Epithelial cell of esophagus (primary cell): ENCODE results near the gene VGLL4.

ENCODE experiments used
- DNase-seq: peaks from one replicate; pipeline ENCODE4 v3.0.0; 2010; ENCODE audit warnings: low read depth
- H3K4me3 ChIP-seq: 2 replicates; pipeline ENCODE4 v1.5.1; 2011; ENCODE audit warnings: mild to moderate bottlenecking, low read length, control low read depth
- TF ChIP-seq, protein P1 (sequence below): IDR thresholded peaks from 2 replicates; pipeline ENCODE4 v1.5.1; 2011; ENCODE audit warnings: low read depth, mild to moderate bottlenecking, low read length, control low read depth, inconsistent platforms; ENCODE audit not compliant: insufficient read depth; ENCODE audit errors: missing control alignments

Gene VGLL4

DNA sequence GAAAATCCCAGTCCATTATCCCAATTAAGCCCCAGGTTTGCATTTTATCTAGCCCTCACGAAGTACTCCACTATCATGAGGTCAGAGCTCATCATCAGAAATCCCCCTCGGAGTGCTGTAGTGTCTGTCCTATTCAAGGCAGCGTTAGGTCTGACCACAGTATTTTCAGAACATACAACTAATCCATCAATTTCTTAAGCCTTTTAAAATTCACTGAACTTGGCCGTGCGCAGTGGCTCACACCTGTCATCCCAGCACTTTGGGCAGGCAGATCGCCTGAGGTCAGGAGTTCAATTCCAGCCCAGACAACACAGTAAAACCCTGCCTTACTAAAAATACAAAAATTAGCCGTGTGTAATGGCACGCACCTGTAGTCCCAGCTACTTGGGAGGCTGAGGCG, 11.9 kb downstream of the VGLL4 start:
- TF ChIP-seq, protein P1, sequence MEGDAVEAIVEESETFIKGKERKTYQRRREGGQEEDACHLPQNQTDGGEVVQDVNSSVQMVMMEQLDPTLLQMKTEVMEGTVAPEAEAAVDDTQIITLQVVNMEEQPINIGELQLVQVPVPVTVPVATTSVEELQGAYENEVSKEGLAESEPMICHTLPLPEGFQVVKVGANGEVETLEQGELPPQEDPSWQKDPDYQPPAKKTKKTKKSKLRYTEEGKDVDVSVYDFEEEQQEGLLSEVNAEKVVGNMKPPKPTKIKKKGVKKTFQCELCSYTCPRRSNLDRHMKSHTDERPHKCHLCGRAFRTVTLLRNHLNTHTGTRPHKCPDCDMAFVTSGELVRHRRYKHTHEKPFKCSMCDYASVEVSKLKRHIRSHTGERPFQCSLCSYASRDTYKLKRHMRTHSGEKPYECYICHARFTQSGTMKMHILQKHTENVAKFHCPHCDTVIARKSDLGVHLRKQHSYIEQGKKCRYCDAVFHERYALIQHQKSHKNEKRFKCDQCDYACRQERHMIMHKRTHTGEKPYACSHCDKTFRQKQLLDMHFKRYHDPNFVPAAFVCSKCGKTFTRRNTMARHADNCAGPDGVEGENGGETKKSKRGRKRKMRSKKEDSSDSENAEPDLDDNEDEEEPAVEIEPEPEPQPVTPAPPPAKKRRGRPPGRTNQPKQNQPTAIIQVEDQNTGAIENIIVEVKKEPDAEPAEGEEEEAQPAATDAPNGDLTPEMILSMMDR = no peak
- no peak for DNase-seq
- no peak overlapping the region for H3K4me3 ChIP-seq

DNA sequence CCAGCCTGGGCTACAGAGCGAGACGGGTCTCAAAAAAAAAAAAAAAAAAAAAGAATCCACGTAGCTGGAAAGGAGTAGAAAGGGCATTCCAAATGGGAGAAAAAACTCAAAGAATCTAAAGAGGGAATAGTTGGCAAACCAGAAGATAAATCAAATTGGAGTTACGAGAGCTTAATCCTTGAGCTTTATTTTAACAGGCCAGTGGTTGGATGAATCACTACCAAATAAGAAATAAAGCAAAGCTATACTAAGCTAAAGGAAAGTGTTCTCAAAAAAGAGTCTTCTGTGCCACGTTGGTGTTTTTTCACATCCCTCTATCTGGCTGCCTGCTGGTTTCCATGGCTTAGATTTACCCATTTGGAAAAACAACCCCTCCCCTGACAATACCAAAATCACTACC, 14.0 kb downstream of the VGLL4 start:
- no peak overlapping the region for H3K4me3 ChIP-seq
- TF ChIP-seq, protein P1 = no peak
- no peak for DNase-seq

DNA sequence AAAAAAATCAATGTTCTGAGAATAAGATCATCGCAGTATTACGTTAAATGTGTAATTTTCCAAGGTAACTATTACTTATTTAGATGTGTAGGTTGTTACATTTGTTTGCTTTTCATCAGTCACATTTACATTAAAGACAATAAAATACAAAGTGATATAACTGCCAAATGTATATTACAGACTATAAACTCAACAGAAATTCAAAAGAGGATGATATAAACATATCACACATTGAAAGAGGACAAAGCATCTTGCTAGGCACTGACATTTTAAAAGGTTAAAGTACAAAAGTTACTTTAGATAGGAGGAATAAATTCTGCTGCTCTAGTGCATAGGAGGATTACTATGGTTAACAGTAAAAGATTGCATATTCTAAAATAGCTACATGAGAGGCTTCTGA, 16.1 kb downstream of the VGLL4 start:
- DNase-seq = no peak

DNA sequence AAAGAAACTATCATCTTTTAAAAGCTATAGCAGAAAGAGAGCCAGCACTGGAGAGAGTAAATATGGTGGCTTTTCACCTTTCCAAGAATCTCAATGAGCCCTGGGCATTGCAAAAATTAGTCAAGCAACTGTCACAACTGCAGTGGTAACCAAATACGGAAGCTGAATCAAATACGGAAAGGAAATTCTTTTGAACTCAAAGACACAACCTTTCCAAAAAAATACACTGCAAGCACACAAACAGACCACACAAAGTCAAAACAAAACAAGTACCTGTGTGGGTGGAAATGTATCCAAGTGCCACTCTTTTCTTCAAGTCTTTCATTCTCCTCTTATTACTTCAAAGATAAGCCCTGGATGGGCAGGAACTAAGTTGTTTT, 17.6 kb downstream of the VGLL4 start:
- no peak overlapping the region for H3K4me3 ChIP-seq
- no peak for DNase-seq
- TF ChIP-seq, protein P1 = no peak

More for the DNA sequence above, 16.1 kb downstream of the VGLL4 start:
- TF ChIP-seq, protein P1 = no peak
- no peak overlapping the region for H3K4me3 ChIP-seq

DNA sequence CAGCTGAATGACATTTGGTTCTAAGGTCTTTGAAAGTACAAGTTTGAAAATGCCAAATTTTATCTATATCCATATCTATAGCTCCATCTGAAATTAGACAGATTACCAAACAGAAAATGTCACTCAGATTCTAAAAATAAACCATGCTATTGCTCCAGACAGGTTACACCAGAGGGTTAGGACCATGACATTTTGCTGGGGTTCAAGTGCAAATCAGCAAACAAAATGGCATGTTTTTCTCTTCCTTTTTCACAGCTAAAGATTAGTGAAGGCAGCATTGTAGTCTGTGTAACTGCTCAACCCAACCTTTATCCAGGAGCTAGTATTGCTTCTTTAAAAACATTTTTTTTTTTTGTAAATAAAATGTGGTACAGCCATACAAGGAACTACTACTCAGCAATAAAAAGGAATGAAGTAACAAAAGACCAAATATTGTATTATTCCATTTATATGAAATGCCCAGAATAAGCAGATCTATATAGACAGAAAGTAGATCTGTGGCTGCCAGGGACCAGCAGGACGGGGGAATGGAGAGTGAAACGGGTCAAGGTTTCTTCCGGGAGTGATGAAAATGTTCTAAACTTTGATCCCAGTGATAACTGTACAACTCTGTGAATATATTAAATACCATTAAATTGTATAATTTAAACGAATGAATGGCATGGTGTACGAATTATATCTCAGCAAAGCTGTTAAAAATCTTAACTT, 18.2 kb downstream of the VGLL4 start:
- DNase-seq = no peak
- TF ChIP-seq, protein P1 = no peak
- H3K4me3 ChIP-seq = no peak overlapping the region

DNA sequence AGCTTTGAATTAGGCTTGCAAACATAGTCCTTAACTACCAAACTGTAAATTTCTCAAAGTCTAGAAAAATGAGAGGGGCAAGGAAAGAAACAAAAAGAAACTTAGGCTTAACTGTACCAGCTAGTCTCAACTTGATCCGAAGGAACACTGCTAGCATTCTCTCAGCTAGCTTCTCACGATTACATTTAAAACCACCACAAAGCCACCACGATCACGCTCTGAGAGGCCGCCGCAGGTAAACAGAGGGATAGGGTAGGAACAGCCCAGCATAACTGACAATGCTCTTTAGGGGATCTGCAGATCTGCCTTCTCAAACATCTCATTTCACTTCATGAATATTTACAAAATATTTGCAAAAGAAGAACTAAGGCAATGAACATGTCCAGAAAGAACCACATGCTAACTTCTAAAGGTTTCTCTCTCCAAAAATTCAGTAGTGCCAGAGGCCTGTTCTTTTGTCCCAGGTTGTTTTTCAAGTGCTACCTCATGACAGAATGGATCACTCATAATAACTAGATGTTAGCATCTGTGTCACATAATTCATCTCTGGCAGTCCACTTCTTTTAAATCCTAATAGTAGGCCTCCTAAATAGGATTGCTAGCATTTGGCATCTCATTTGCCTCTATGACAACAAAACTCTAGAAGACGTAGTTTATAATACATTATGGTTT, 18.9 kb downstream of the VGLL4 start:
- TF ChIP-seq, protein P1 = no peak
- no peak overlapping the region for H3K4me3 ChIP-seq
- DNase-seq = no peak
